ENCODE results near the gene APBA1.

DNA sequence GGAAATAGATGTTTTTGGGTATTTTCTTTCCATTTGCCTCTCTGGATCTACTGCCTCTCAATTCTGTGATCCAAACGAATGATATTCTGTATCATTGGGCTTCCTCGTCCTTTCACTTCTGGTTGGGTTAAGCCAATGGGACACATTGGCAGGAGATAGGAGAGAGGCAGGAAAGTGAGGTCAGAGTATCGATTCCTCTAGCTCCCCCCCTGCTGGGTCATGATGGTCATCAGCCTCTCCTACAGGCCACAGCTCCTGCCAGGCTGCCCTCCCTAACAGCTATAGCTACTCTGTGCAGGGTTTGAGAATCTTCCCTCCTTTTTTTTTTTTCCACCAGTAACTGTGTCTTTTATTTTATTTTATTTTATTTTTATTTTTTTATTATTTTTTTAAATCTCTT lies 39.4 kb downstream of the APBA1 start:
- TF ChIP-seq EP300 (IDR thresholded peaks at IDR 0.05) (no peak), POLR2AphosphoS5 (IDR thresholded peaks at IDR 0.05) (no peak)
- TF ChIP-seq, protein P1, sequence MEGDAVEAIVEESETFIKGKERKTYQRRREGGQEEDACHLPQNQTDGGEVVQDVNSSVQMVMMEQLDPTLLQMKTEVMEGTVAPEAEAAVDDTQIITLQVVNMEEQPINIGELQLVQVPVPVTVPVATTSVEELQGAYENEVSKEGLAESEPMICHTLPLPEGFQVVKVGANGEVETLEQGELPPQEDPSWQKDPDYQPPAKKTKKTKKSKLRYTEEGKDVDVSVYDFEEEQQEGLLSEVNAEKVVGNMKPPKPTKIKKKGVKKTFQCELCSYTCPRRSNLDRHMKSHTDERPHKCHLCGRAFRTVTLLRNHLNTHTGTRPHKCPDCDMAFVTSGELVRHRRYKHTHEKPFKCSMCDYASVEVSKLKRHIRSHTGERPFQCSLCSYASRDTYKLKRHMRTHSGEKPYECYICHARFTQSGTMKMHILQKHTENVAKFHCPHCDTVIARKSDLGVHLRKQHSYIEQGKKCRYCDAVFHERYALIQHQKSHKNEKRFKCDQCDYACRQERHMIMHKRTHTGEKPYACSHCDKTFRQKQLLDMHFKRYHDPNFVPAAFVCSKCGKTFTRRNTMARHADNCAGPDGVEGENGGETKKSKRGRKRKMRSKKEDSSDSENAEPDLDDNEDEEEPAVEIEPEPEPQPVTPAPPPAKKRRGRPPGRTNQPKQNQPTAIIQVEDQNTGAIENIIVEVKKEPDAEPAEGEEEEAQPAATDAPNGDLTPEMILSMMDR (IDR thresholded peaks at IDR 0.05): no peak

All from esophagus muscularis mucosa (tissue), 4 donors.